ENCODE measurements around the gene TGFBI. TPM values are rescaled to one million over a fixed set of nuclear protein-coding genes. Genes with fewer than 3 reads are reported as not detected.

TGFBI gene
- total and polyA plus RNA-seq, 9 of the 15 experiments (the other 6 are each of a cell fraction or from before 2014, with no cell fraction given), result 0.05 to 0.62 (median 0.08) TPM; not detected in 6

GRCh38 chr5:136042665-136043121 lies 13.9 kb downstream of the TGFBI start:
- Histone ChIP-seq H3K4me2 (ENCODE audit: insufficient read depth, low read length) (no peak overlapping the region), H4K20me1 (replicated peaks; ENCODE audit: control insufficient read depth, insufficient read depth, low read length) (no peaks in the 10 kb centered on the region), H3K4me1 (replicated peaks in 1 of 2; ENCODE audit: control insufficient read depth in 2 of 2, insufficient read depth in 2 of 2, low read length in 2 of 2) (no peaks in the 10 kb centered on the region), H2AFZ (ENCODE audit: low read depth, low read length) (no peak overlapping the region), H3K9me3 (replicated peaks; ENCODE audit: control insufficient read depth, insufficient read depth, low read depth, low read length) (no peaks in the 10 kb centered on the region), H3K79me2 (ENCODE audit: control insufficient read depth, insufficient read depth, low read length) (no peaks in the 10 kb centered on the region), H3K9ac (ENCODE audit: insufficient read depth in 1 of 2, low read depth in 2 of 2, low read length in 2 of 2) (no peak overlapping the region), H3K27ac (ENCODE audit: extremely low read depth, low read depth, low read length) (no peak overlapping the region), H3K36me3 (ENCODE audit: control insufficient read depth, insufficient read depth, low read length) (no peaks in the 10 kb centered on the region), H3K4me3 (no peak overlapping the region), H3K9me1 (ENCODE audit: control insufficient read depth, insufficient read depth, low read length) (no peaks in the 10 kb centered on the region), H3K27me3 (ENCODE audit: control insufficient read depth in 2 of 2, insufficient read depth in 2 of 2, low read length in 2 of 2) (peaks cover 8 to 45% of the 10 kb centered on the region in 2 experiments; a peak in 4 of 5 replicates)
- DNase-seq (ENCODE audit: extremely low read depth in 1 of 4, low spot score in 3 of 4) (no peak), ATAC-seq (no peak), FAIRE-seq (no peak)
- intact Hi-C loops (cut with micrococcal nuclease), result no loop called here
- BruUV-seq (replicated peaks), result no TSS peak
- in situ Hi-C loops (cut with MboI), result no loop called here
- TF ChIP-seq ZNF717 (CRISPR knock-in tag; IDR thresholded peaks at IDR 0.05) (no peak), CC2D1A (IDR thresholded peaks at IDR 0.05) (no peak), ZNF24 (IDR thresholded peaks at IDR 0.05) (no peak), ARID4B (CRISPR knock-in tag; IDR thresholded peaks at IDR 0.05) (no peak), ZKSCAN3 (CRISPR knock-in tag; IDR thresholded peaks at IDR 0.05) (no peak), ZBED1 (IDR thresholded peaks at IDR 0.05) (no peak), RAD51 (IDR thresholded peaks at IDR 0.05; ENCODE audit: borderline replicate concordance, low read depth) (no peak), STAT5B (CRISPR knock-in tag; IDR thresholded peaks at IDR 0.05) (no peak), ESRRA (IDR thresholded peaks at IDR 0.05; ENCODE audit: borderline replicate concordance, low read depth) (no peak), CHD4 (IDR thresholded peaks at IDR 0.05; ENCODE audit: insufficient read depth, insufficient replicate concordance, low read depth, low read length, poor library complexity, severe bottlenecking) (no peak), RUNX1 (IDR thresholded peaks at IDR 0.05; ENCODE audit: low read depth) (no peak), ARNT (IDR thresholded peaks at IDR 0.05) (no peak), ZNF384 (IDR thresholded peaks at IDR 0.05; ENCODE audit: low read depth, low read length) (no peak), ZBTB33 (CRISPR knock-in tag; IDR thresholded peaks at IDR 0.05) (no peak), ARID2 (IDR thresholded peaks at IDR 0.05) (no peak), ZNF76 (CRISPR knock-in tag; IDR thresholded peaks at IDR 0.05; ENCODE audit: borderline replicate concordance) (no peak), TAF1 (IDR thresholded peaks at IDR 0.05; ENCODE audit: control insufficient read depth, extremely low read depth, insufficient read depth, low read length, severe bottlenecking) (no peak), NR2C1 (IDR thresholded peaks at IDR 0.05) (no peak), NR2C1 (tag; IDR thresholded peaks at IDR 0.05) (no peak)
- ChIA-PET CTCF (ENCODE audit: low intra/inter-chr PET ratio) (no interaction called here), POLR2A (no interaction called here)
- WGBS (ENCODE audit: insufficient coverage, low coverage, missing lambda C conversion rate), result 2% methylated on average over 6 of the region's 6 CpGs
